ENCODE measurements around the gene AUP1.
A peak's percentile ranks its signal among the peaks of the same experiment; 100 is the strongest.
"Not testable (repeated sequence)": the region's sequence is repeated elsewhere in the genome, so short reads cannot be mapped to it uniquely, and the experiment has no call there.

The AUP1 gene, protein sequence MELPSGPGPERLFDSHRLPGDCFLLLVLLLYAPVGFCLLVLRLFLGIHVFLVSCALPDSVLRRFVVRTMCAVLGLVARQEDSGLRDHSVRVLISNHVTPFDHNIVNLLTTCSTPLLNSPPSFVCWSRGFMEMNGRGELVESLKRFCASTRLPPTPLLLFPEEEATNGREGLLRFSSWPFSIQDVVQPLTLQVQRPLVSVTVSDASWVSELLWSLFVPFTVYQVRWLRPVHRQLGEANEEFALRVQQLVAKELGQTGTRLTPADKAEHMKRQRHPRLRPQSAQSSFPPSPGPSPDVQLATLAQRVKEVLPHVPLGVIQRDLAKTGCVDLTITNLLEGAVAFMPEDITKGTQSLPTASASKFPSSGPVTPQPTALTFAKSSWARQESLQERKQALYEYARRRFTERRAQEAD

DNA sequence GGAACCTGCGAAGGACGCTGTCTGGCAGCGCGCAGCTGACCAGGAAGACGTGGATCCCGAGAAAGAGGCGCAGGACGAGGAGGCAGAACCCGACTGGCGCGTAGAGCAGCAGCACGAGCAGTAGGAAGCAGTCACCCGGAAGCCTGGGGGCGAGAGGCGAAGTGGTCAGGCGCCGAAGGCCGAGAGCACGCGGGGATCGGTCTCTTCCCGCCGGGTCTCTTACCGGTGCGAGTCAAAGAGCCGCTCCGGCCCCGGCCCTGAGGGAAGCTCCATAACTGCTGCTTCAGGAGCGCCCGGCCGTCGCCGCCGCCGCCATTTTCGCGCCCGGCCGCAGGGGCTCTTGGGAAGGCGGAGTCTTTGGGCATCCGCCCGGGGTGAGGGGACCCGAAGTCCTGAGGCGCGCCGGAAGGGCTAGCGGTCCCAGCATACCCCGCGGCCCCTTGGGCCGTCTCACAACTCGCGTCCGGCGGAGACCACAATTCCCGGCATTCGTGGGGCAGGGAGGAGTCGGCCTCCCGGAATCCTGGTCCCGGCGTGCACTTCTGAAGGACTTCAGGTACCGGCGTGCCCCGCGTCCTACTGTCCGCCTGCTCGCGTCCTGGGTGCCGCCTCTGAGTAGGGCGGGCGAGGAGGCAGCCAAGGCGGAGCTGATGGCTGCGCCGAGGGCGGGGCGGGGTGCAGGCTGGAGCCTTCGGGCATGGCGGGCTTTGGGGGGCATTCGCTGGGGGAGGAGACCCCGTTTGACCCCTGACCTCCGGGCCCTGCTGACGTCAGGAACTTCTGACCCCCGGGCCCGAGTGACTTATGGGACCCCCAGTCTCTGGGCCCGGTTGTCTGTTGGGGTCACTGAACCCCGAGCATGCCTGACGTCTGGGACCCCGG is at the start of gene AUP1, which contains the start of gene HTRA2:
TSS of gene AUP1 (minus strand) at position 350 of the 882 bp plus-strand sequence. CDS start at position 273, 77 bp downstream.
TSS of gene HTRA2 (plus strand) at position 577 of the 882 bp plus-strand sequence. CDS start at position 651, 74 bp downstream.
- peak; percentile 99 for DNase-seq (ENCODE audit: low spot score)

DNA sequence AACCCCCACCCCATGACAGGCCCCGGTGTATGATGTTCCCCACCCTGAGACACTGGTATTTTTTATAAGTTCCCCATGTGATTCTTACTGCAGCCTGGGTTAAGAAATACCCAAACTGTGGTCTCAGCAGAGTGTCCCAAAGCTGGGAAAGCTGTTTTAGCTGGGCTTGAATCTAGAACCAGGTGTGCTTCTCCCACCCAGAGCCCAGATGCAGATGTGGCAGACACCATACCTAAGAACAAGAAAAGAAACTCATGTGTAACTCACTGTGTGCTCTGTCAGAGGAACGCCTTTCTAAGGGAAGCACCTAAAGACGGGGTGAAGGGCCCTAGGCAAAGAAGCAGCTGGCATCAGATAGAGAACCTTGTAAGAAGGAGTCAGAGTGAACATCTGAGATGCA is 48.9 kb upstream of the AUP1 start:
- DNase-seq (ENCODE audit: low spot score), result no peak

DNA sequence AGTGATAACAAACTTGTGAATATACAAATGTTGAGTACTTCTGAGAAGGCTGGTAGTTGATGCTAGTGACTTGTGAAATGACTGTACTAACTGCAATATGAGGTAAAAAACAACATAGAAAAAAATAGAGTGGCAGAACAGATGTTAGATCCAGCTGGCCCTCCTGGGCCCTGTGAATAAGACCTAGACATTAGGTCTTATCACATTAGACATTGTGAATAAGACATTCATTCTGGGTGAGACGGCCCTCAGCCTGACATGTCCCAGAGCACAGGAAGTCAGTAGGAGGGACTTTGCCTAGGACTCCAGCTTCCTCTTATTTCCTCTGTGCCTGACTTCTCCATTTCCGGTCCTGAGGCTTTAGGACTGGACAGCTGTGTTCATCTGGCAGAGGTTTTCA is 47.9 kb upstream of the AUP1 start:
- no peak for DNase-seq (ENCODE audit: low spot score)

DNA sequence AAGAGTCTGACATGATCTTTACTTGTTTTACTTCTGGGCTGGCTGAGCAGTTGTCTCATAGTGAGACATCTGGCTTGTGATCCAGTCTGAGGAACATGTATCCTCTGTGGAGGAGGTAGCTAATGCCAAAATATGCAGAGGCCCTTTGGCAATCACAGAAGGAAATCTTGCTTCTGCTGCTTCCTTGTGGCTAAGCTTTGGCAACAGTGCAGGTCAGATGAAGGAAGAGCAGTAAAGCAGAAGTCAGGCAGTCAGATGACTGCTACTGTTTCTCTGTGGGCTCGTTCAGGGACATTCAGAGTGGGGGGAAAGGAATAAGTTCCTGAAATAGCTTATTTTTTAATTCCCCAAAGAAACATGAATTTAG is 47.3 kb upstream of the AUP1 start:
- no peak for DNase-seq (ENCODE audit: low spot score)

DNA sequence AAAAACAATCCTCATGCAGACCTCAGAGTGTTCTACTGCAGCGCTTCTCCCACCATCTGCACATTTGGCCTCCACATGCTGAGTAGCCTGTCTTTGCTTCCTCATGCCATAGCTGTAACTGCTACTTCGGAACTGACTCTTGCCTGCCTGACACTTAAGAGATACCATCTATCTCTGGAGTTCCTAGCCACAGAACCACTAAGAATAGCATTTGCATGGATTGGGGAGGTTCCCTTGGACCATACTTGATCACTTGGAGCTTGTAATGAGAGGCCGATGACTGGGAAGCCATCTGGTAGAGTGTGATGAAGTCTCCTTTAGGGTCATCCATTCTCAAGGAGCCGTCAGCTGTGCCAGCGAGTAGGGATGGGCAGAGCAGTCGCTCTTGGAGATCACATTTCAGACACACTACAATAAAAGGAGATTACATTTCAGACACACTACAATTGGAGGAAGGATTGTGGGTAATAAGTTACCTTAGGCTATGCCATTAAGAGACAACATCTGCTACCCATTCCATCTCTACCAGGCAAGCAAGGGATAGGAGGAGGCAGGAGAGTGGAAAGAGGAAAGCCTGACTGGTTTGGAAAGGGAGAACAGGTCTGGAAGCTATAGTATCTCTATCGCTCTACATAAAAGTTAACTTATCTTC is 46.8 kb upstream of the AUP1 start:
- DNase-seq (ENCODE audit: low spot score), result no peak

DNA sequence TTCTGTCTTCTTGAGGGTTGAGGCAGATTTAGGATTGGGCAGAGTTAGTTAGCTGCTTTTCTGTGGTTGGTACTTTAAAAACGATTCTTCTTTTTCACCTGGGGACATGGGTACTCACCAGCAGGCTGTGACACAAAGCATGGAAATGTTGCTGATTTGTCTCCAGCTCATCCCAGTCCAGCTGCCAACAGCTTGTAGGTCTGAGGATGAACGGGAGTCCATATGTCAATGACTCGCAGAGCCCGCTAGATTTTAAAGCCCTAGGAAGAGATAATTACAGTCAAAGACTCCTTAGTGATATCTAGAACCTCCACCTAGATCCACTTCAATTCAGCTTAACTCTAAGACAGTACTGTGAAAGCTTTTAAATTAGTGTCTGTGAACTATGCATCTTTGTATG is 45.8 kb upstream of the AUP1 start:
- DNase-seq (ENCODE audit: low spot score), result no peak

DNA sequence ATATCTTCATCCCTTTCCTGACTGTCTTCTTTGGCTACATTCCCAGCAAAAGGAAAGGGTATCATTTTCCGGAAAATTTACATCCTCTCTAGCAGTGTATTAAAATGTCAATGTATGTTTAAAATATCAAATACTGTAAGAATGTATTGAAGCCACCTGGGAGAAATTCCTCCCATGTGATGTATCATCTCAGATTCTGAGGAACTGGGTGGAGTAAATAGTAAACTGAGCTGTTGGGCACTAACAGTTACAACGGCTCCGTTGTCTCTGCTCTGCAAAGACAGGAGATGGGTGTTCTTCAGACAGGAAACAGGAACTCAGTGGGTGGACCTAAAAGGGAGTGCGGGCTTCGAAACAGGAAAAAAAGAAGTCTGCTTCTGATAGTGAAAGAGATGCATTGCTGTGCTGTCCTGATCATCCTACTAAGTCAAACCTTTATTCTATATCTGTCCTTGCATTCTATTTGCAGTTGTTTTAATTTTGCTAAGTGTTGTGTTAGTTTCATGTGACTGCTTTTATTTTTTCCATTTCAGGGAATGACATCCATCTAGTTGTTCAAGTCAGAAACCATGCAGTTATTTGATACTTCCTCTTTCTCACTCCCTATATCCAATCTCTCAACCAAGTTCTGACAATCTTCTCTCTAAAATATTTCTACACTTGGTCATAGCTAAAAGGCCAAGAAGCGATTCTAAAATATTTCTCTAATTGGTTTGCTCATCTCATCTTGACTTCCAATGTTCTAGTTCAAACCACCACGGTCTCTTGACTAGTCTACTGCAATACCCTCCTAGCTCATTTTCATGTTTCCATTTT is 44.4 kb upstream of the AUP1 start:
- DNase-seq (ENCODE audit: low spot score), result no peak

DNA sequence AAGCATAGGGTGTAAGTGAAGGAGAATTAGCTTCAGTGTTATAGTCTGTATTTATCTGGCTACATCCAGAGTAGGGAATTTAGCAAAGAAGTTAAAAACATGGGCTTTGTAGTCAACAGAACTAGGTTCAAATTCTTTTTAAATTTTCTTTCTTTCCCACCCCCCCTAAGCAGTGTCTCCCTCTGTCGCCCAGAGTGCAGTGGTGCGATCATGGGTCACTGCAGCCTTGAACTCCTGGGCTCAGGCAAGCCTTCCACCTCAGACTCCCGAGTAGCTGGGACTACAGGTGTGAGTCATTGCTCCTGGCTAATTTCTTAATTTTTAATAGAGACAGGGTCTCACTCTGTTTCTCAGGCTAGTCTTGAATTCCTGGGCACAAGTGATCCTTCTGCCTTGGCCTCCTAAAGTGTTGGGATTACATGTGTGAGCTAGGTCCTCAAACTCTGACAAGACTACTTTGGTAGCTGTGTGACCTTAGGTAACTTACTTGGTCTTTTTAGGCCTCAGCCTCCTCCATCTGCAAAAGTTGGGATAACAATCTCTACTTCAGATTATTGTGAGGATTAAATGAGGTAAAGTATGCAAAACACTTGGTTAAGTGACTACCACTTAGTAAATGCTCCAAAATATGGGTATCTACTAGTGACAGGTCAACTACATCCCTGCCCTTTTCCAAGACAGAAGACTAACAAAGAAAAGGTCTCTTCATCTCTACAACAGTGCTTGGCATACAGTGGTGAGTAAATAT is 42.8 kb upstream of the AUP1 start:
- no peak for DNase-seq (ENCODE audit: low spot score)

DNA sequence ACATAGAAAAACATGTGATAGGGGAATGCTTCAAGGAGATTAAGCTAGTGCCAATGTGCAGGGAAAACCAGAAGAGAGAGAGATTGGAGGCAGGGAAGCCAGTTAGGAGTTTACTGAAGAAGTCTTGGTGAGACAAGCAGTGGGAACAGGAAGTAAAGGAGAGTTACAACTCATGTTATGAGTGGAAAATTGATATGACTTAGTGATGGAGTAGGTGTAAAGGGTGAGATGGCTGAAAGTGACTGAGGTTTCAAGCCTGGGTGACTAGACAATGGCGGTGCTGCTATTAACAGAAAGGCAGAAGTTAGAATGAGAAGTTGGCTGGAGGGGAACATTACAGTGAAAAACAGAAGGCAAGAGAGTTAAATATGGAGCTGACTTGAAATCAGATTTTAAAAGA is 41.6 kb upstream of the AUP1 start:
- no peak for DNase-seq (ENCODE audit: low spot score)

DNA sequence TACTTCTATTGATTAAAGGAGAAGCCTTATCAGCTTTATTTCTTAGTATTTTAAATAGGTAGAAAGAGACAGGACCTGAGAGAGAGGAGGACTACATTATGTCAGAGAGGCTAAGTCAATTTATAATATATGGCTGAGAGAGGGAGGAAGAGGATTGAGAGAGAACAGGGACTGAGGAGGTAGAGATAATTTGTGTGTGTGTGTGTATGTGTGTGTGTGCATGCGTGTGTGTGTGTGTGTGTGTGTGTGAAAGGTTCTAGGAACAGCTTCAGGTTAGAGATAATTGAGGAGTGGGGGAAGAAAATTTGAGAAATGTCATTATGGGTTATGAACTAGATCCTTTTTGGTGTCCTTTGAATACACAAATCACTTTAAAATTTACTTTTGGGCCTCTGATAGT is 40.2 kb upstream of the AUP1 start:
- no peak for DNase-seq (ENCODE audit: low spot score)

DNA sequence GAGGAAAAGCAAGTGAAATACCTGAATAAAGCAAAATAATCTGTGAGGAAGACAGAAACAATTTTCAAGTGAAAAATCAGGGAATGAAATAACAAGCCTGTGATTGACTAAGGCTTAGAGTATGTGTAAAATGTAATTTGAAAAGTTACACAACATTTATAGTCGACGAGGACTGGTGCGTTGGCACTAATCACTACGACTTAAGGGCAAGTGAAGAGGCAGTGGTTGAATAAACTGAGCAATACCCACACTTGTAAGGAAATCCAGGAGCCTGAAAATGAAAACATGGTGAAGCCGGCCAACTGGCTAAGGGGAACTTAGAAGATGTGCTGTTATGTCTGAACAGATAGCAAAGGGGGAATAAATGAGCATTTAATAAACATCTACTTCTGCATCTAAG is 38.4 kb upstream of the AUP1 start:
- DNase-seq (ENCODE audit: low spot score), result no peak

DNA sequence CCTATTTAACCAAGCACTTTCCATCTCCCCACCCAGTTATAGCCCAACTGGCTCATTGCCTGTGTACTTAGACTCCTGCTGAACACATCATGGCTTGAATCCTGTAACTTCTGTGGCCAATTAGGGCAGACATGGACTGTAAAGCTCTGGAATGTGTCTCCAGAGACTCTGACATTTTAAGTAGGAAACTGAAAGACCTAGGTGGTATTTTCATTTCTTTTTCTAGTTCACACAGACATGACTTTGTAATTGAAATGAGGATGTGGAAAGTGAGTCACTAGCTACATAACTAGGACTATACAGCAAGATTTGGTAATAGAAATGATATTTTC is 37.2 kb upstream of the AUP1 start:
- DNase-seq (ENCODE audit: low spot score), result no peak

DNA sequence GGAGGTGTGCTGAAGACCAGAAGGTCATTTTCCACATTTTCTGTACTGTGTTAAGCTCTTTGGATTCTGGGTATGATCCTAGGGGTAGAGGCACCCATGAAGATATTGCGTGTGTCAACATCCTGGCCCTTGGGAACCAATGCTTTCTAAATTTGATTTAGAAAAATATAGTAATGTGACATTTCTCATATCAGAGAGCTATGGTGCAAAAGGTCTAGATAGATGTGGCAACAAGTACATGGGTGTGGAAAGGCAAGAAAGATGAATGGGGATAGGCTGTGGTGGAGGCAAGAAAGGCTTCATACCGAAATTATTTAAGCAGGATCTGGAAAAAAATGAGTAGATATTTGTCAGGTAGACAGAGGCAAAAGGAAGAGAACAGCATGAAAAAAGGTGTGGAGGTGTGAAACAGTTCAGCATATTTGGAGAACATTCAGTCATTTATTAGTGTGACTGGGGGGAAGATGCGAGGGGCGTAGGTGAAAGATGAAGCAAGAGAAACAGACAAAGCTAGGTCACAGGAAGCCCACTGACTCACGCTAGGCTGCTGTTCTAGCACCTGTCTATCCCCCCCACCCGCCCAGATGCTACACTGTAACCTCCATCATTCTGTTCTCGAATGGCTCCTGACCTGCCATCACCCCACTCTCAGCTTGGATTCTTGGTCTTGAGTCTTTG is 36.7 kb upstream of the AUP1 start:
- no peak for DNase-seq (ENCODE audit: low spot score)

DNA sequence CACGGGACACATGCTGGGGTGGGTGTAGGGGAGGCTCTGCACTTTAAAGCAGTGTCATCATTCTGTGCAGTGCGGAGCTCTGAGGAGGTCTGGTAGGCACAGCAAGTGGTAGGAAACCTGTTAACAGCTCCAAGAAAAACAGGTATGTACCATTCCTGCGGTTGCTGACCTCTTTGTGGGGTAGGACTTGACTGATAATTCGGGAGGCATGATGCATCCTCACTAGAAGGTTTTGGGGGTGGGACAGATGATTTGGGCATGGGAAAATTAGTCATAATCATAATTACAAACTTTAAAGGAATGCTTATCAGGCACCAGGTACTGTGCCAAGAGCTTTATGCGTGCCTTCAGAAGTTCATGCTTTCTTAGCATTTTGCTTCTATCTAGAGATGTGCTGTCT is 34.7 kb upstream of the AUP1 start:
- no peak for DNase-seq (ENCODE audit: low spot score)

DNA sequence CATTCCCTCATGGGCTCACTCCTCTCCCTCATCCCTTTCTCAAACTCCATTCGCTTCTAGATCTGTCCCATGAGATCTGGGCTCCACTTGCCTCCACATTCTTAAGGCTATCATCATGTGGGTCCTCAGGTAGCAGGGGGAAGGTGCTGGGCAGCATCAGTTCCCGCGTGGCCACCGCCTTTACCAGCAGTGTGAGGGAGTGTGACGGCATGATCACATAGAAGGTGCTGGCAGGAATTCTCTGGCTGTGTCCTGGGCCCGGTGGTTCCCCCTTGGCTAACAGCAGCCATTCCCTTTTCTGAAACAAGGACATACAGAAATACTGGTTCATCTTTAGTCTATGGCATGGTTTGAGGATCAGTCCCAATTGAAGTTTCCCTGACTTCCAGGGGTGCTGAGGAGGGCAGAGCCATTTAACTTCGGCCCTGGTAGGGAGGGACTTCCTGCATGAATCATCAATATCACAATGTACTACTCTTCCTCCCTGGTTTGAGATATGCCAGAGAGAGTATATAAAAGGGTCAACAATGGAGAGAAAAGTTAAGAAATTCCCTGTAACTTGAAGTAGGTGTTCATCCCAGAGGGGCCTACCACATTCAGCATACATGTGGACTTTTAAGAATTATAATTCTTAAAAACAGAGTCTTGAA is 32.7 kb upstream of the AUP1 start:
- no peak for DNase-seq (ENCODE audit: low spot score)

DNA sequence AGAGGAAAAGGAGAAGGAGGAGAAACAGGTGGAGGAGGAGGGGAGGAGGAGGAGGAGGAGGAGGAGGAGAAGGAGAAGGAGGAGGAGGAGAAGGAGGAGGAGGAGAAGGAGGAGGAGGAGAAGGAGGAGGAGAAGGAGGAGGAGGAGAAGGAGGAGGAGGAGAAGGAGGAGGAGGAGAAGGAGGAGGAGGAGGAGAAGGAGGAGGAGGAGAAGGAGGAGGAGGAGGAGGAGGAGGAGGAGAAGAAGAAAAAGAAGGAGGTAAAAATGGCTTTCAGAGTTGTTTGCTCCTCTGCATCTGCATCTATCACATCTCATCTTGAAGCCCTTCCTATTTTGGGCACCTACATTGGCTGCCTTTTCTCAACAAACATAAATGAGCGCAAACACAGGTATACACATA is 31.5 kb upstream of the AUP1 start:
- DNase-seq (ENCODE audit: low spot score), result not testable (repeated sequence)

DNA sequence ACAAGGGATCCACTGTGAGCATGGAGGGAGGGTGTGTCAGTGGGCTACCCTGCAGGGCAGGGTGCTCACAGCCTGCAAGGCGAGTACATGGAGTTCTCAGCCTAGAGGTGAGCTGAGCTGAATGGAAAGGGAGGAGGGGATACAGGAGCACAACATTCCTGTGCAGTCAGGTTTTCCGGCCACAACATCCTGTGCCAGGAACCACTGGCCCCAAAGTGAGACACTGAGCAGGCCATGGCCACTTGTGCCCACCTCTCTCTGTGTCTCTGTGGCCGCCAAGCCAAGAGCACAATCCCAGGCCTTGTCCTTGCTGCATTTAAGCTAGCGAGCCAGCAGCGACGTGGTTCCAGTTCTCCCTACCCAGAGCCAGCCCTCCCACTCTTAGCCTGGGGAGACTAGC is 31.1 kb upstream of the AUP1 start:
- DNase-seq (ENCODE audit: low spot score), result no peak

DNA sequence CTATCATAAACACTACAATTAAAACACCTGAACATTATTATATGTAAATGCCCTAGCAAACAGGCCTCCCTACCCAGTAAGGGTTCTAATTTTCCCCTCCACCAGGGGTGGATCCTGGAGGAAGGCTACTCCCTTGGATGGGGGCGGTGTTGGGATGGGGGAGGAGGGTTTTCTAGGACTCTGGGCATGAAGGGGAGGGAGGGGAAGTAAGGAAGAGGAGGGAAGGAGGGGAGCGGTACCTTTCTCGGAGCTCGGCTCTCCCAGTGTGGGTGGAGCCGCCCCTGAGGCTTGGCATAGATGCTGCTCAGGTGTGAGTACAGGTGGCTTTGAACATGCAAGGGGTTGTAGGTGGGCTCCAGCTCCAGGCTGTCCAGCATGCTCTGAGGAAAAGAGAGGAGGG is 30.4 kb upstream of the AUP1 start:
- DNase-seq (ENCODE audit: low spot score), result no peak

DNA sequence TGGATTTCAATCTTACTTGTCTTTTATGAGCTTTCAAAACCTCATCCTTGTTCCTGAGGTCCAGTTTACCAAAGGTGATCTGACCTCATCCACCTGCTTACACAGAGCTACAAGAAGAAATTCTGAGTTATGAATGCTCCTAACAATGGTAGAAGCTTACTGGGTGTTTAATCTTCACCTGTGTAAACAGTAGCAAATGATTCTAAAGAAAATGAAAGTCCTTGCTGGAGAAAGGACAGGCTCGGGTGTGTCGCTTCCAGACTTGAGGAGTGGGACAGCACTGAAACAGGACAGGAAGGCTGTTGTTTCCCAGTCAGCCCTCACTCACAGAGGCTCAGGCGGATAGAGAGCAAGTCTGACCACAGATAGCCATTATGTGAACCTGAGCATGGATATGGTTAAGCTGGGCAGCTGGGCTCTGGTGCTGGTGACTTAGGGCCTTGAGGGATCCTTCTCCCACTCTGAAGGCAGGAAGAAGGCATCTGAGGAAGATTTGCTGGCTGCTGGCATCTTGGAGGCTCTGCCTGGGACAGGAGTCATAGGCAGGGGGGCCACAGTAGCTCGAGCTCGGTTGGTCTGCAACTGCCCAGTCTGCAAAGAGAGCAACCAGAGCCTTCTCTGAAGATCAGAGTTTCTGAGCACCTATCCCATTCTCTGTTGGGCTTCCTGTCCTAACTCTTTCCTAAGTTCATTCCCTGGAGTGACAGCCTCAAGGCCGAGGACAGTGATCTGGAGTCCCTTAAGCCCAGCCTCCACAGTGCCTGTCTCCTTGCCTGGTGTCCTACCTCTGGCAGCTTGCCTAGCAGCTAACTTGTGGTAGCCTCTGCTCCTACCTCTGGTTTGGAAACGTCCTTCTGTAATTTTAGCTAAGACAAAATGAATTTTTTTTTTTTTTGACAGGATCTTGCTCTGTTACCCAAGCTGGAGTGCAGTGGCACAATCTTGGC is 29.1 kb upstream of the AUP1 start:
- no peak for DNase-seq (ENCODE audit: low spot score)

Data from ecto neural progenitor cell (in vitro differentiated cells).